ENCODE results near the gene CCN5.

The CCN5 gene

DNA sequence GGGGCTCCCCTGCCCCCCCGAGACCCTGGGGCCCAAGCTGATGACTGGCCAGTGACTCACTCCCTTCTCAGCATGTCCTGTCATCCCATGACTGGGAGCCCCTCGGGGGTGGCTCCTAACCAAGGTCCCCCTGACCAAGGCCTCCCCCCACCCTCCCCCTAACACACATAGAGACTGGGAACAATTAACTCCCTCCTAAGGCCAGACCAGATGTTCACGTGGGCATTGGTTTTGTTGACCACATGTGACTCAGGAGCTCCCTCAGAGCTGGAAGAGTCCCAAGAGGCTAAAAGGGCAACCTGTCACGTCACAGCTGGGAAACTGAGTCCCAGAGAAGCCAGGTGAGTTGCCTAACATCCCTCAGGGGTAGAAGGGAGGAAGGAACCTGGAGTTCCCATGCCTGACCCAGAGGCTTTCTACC lies 10.6 kb upstream of the CCN5 start:
- POLR2A ChIA-PET: no interaction called here
- TF ChIP-seq ZNF585B (tag by site-specific recombination; IDR thresholded peaks at IDR 0.05): no peak
- TF ChIP-seq, protein P1, sequence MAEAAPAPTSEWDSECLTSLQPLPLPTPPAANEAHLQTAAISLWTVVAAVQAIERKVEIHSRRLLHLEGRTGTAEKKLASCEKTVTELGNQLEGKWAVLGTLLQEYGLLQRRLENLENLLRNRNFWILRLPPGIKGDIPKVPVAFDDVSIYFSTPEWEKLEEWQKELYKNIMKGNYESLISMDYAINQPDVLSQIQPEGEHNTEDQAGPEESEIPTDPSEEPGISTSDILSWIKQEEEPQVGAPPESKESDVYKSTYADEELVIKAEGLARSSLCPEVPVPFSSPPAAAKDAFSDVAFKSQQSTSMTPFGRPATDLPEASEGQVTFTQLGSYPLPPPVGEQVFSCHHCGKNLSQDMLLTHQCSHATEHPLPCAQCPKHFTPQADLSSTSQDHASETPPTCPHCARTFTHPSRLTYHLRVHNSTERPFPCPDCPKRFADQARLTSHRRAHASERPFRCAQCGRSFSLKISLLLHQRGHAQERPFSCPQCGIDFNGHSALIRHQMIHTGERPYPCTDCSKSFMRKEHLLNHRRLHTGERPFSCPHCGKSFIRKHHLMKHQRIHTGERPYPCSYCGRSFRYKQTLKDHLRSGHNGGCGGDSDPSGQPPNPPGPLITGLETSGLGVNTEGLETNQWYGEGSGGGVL (tag by site-specific recombination; IDR thresholded peaks at IDR 0.05): peak; percentile 25; the same call in 1 of the 2 replicates
- H3K27ac ChIP-seq (ENCODE audit: extremely low read depth, low read depth, low read length): no peak overlapping the region
- H3K36me3 ChIP-seq (ENCODE audit: control insufficient read depth in 2 of 2, insufficient read depth in 1 of 2, low read length in 2 of 2): no peaks in the 10 kb centered on the region
- CTCF ChIA-PET: interaction anchor here (0.9 kb wide), 1 partner anchor 14 kb away, joined by 3 read pairs; no protein-coding TSS in a partner anchor
- H3K4me3 ChIP-seq (ENCODE audit: low read depth, low read length): no peak overlapping the region
- no peaks in the 10 kb centered on the region for H3K4me1 ChIP-seq (ENCODE audit: control insufficient read depth, insufficient read depth, low read length)
- no peaks in the 10 kb centered on the region for H3K9me3 ChIP-seq (ENCODE audit: control insufficient read depth, insufficient read depth, low read depth, low read length)

DNA sequence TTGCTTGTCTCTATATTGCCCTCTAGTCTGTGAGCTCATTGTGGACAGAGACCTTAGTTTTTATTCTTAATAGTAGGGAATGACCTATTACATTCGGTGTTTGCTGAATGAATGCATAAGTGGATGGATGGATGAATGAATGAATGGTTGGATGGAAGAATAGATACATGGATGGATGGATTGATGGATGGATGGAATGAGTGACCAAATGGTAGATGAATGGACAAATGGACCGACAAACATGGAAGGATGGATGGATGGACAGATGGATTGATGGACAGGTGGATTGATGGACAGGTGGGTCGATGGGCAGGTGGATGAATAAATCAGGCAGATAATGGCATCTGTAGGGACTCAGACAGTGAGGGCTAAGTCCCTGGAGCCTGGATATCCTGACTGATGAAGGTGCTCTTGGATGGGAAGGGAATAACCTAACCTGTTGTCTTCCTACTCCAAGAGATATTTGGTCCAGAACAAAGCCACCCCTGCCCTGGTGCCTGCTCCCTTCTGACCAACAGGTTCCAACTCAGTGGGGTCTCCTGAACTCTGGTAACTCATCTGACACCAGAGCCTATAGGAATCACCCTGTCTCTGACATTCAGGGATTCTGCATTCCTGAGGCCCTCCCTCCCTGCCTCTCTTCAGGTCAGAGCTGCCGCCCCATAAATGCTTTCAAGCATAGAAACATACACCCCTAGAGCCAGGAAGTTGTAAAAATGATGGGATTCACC lies 9.6 kb upstream of the CCN5 start:
- TF ChIP-seq ZBTB17 (tag by site-specific recombination; IDR thresholded peaks at IDR 0.05) (no peak), ZNF366 (tag by site-specific recombination; conservative IDR thresholded peaks at IDR 0.05) (peak; percentile 94)
- ChIA-PET POLR2A (no interaction called here), CTCF (interaction anchor here (0.9 to 1.6 kb wide), 3 partner anchors 13 to 27 kb away, joined by 3 to 7 read pairs (median 5); no protein-coding TSS in a partner anchor)
- no peaks in the 10 kb centered on the region for H3K4me1 ChIP-seq (ENCODE audit: control insufficient read depth, insufficient read depth, low read length)
- H3K27ac ChIP-seq (ENCODE audit: extremely low read depth, low read depth, low read length): no peak overlapping the region
- no peak overlapping the region for H3K4me3 ChIP-seq (ENCODE audit: low read depth, low read length)
- no peaks in the 10 kb centered on the region for H3K9me3 ChIP-seq (ENCODE audit: control insufficient read depth, insufficient read depth, low read depth, low read length)
- H3K36me3 ChIP-seq (ENCODE audit: control insufficient read depth in 2 of 2, insufficient read depth in 1 of 2, low read length in 2 of 2): no peaks in the 10 kb centered on the region

DNA sequence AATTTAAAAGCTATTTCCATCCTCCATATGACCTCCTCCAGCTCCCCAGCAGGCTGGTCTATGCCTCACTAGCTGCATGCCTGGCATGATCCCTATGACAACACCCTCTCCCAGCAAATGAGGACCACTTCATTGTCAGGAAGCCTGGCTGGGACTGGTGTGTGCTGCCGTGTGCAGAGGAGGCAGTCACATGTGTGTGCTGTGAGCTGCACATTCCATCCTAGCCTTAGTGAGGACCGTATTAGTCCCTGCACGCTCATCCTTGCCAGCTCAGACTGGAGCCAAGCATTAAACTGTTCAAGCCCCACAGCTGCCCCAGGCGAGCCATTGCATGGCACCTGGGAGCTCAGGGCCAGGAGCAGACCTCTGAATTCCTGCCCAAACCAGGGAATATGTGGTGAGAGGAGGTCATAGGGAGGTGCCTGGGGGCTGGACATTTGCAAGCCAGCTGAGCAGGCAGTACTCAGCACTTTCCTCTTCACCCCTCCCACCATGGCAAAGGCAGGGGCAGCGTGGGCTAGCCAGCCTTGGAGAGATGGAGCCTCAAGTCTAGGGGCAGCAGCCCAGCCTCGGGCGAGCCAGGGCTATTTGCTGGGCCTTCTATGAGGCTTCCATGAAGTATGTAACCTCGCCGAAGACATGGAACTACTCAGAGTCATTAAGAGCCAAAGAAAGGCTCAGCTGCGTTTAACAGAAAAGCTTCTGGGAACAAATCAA lies 8.7 kb upstream of the CCN5 start:
- ChIA-PET CTCF (interaction anchor here (0.6 to 1.6 kb wide), 4 partner anchors 24 to 754 kb away, joined by 3 to 7 read pairs (median 6); no protein-coding TSS in a partner anchor), POLR2A (no interaction called here)
- Histone ChIP-seq H3K9me3 (ENCODE audit: control insufficient read depth, insufficient read depth, low read depth, low read length) (no peaks in the 10 kb centered on the region), H3K27ac (ENCODE audit: extremely low read depth, low read depth, low read length) (no peak overlapping the region), H3K4me1 (ENCODE audit: control insufficient read depth, insufficient read depth, low read length) (no peaks in the 10 kb centered on the region), H3K4me3 (ENCODE audit: low read depth, low read length) (no peak overlapping the region), H3K36me3 (ENCODE audit: control insufficient read depth in 2 of 2, insufficient read depth in 1 of 2, low read length in 2 of 2) (no peaks in the 10 kb centered on the region)
- TF ChIP-seq ZFP69B (tag by site-specific recombination; IDR thresholded peaks at IDR 0.05) (no peak), GLIS2 (tag by site-specific recombination; IDR thresholded peaks at IDR 0.05) (no peak), ZNF610 (tag by site-specific recombination; IDR thresholded peaks at IDR 0.05; ENCODE audit: borderline replicate concordance) (no peak), ZNF404 (tag by site-specific recombination; IDR thresholded peaks at IDR 0.05) (no peak), ZNF211 (tag by site-specific recombination; IDR thresholded peaks at IDR 0.05; ENCODE audit: low read depth) (no peak), TCF7L2 (IDR thresholded peaks at IDR 0.05; ENCODE audit: borderline replicate concordance, low read depth, low read length) (no peak)
- TF ChIP-seq, protein P2, sequence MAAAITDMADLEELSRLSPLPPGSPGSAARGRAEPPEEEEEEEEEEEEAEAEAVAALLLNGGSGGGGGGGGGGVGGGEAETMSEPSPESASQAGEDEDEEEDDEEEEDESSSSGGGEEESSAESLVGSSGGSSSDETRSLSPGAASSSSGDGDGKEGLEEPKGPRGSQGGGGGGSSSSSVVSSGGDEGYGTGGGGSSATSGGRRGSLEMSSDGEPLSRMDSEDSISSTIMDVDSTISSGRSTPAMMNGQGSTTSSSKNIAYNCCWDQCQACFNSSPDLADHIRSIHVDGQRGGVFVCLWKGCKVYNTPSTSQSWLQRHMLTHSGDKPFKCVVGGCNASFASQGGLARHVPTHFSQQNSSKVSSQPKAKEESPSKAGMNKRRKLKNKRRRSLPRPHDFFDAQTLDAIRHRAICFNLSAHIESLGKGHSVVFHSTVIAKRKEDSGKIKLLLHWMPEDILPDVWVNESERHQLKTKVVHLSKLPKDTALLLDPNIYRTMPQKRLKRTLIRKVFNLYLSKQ (tag by site-specific recombination; IDR thresholded peaks at IDR 0.05; ENCODE audit: borderline replicate concordance): no peak

DNA sequence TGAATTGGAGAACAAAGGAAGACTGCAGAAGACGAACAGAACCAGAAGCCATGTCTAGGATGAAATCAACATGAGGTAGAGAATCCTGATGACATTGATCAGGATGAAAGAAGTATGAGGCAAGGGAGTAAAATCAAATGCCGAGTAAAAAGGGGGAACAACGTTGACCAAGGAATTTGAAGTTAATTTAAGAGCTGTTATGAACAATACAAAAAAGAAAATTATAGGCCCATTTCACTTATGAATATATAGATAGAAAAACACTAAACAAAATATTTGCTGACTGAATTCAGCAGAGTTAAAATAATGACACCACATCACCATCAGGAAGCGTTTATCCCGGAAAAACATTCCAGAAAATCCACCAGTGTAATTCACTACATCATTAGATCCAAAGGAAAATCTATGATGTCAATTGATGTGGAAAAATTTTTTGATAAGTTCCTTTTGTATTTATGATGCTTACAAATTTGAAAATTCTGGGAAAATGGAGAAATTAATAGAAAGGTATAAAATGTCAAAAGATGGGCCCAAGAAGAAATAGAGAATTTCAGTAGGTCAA lies 8.1 kb upstream of the CCN5 start:
- Histone ChIP-seq H3K36me3 (ENCODE audit: control insufficient read depth in 2 of 2, insufficient read depth in 1 of 2, low read length in 2 of 2) (no peaks in the 10 kb centered on the region), H3K27ac (ENCODE audit: extremely low read depth, low read depth, low read length) (no peak overlapping the region), H3K9me3 (ENCODE audit: control insufficient read depth, insufficient read depth, low read depth, low read length) (no peaks in the 10 kb centered on the region), H3K4me1 (ENCODE audit: control insufficient read depth, insufficient read depth, low read length) (no peaks in the 10 kb centered on the region), H3K4me3 (ENCODE audit: low read depth, low read length) (no peak overlapping the region)
- ChIA-PET CTCF (interaction anchor here (0.6 to 1.6 kb wide), 4 partner anchors 25 to 1065 kb away, joined by 3 to 7 read pairs (median 4); no protein-coding TSS in a partner anchor), POLR2A (no interaction called here)
- peak; percentile 86 for TF ChIP-seq ZBTB17 (tag by site-specific recombination; IDR thresholded peaks at IDR 0.05)
- TF ChIP-seq, protein P3, sequence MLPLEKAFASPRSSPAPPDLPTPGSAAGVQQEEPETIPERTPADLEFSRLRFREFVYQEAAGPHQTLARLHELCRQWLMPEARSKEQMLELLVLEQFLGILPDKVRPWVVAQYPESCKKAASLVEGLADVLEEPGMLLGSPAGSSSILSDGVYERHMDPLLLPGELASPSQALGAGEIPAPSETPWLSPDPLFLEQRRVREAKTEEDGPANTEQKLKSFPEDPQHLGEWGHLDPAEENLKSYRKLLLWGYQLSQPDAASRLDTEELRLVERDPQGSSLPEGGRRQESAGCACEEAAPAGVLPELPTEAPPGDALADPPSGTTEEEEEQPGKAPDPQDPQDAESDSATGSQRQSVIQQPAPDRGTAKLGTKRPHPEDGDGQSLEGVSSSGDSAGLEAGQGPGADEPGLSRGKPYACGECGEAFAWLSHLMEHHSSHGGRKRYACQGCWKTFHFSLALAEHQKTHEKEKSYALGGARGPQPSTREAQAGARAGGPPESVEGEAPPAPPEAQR (tag by site-specific recombination; IDR thresholded peaks at IDR 0.05): no peak
